ENCODE data around the gene PSPH.

DNA sequence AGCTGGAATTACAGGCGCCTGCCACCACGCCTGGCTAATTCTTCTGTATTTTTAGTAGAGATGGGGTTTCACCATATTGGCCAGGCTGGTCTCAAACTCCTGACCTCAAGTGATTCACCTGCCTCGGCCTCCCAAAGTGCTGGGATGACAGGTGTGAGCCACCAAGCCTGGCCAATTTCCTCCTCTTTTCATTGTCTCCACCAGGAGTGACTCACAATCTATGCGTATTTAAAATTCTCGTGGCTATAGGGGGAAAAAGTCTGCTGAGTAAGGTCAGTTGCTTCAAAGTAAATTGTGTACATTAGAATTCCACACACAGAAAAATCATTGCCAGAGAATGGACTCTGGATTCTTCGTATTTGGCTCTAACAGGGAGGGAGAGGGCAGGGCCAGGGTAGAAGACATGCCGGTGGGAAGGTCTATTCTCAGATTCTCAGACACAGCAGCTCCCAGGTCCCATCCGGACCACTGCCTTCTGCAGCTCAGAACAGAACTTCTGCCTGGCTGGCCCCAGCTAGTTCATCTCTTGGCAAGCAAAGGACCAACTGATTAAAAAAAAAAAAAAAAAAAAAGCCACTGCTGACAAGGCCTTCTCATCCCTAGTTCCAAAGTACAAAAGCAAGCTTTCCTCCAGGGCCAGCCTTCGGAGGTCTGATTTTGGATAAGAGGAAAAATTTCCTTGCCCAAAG lies 22.2 kb downstream of the PSPH start:
- TF ChIP-seq EZH2 (IDR thresholded peaks at IDR 0.05; ENCODE audit: borderline replicate concordance, control insufficient read depth, low read depth, low read length) (no peak), TBL1XR1 (IDR thresholded peaks at IDR 0.05; ENCODE audit: low read depth, low read length) (no peak), NR2C2 (IDR thresholded peaks at IDR 0.05; ENCODE audit: borderline replicate concordance, control insufficient read depth, insufficient read length, low read depth) (no peak), TAF1 (IDR thresholded peaks at IDR 0.05; ENCODE audit: borderline replicate concordance, low read depth, low read length) (no peak), YY1 (IDR thresholded peaks at IDR 0.05; ENCODE audit: low read depth, low read length) (no peak), RAD51 (IDR thresholded peaks at IDR 0.05) (no peak)
- TF ChIP-seq, protein P1, sequence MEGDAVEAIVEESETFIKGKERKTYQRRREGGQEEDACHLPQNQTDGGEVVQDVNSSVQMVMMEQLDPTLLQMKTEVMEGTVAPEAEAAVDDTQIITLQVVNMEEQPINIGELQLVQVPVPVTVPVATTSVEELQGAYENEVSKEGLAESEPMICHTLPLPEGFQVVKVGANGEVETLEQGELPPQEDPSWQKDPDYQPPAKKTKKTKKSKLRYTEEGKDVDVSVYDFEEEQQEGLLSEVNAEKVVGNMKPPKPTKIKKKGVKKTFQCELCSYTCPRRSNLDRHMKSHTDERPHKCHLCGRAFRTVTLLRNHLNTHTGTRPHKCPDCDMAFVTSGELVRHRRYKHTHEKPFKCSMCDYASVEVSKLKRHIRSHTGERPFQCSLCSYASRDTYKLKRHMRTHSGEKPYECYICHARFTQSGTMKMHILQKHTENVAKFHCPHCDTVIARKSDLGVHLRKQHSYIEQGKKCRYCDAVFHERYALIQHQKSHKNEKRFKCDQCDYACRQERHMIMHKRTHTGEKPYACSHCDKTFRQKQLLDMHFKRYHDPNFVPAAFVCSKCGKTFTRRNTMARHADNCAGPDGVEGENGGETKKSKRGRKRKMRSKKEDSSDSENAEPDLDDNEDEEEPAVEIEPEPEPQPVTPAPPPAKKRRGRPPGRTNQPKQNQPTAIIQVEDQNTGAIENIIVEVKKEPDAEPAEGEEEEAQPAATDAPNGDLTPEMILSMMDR (IDR thresholded peaks at IDR 0.05 in 2 of 3, conservative IDR thresholded peaks at IDR 0.05 in 1 of 3; ENCODE audit: control insufficient read depth in 2 of 3, extremely low read depth in 1 of 3, insufficient read depth in 1 of 3, low read depth in 3 of 3, low read length in 3 of 3) = no peak

Data from GM12878 (cell line).